GM23338 (cell line): ENCODE measurements around the gene TNFSF13.

Source experiments
- CREB1 ChIP-seq: fragments of 250-450 bp; sonication (Bioruptor Pico); IDR thresholded peaks from 2 replicates; pipeline ENCODE4 v1.5.0; 2020; ENCODE audit warnings: low read depth, mild to moderate bottlenecking, moderate library complexity
- EZH2 ChIP-seq: fragments of 200-600 bp; sonication (generic); IDR thresholded peaks from one replicate; pipeline ENCODE4 v1.8.0; 2017; ENCODE audit warnings: antibody characterized with exemption, mild to moderate bottlenecking, low read depth; ENCODE audit not compliant: unreplicated experiment
- EZH2phosphoT487 ChIP-seq: fragments of 200-600 bp; sonication (generic); IDR thresholded peaks from one replicate; pipeline ENCODE4 v1.8.1; 2018; ENCODE audit warnings: antibody characterized with exemption; ENCODE audit not compliant: unreplicated experiment
- JUNB ChIP-seq: IDR thresholded peaks from one replicate; pipeline ENCODE4 v1.6.1; 2016; ENCODE audit warnings: antibody characterized with exemption; ENCODE audit not compliant: unreplicated experiment
- POLR2AphosphoS5 ChIP-seq: IDR thresholded peaks from 2 replicates; pipeline ENCODE4 v1.6.1; 2016; ENCODE audit warnings: antibody characterized with exemption, low read depth
- STAT1 ChIP-seq: IDR thresholded peaks from one replicate; pipeline ENCODE4 v1.6.1; 2016; ENCODE audit warnings: antibody characterized with exemption; ENCODE audit not compliant: unreplicated experiment
- ZNF114 ChIP-seq: fragments of 250-450 bp; sonication (Bioruptor Pico); IDR thresholded peaks from 2 replicates; pipeline ENCODE4 v1.5.0; 2020; ENCODE audit warnings: mild to moderate bottlenecking, moderate library complexity
- ZNF331 ChIP-seq: fragments of 250-450 bp; sonication (Bioruptor Pico); IDR thresholded peaks from 2 replicates; pipeline ENCODE4 v1.5.0; 2020; ENCODE audit warnings: low read depth, mild to moderate bottlenecking, moderate library complexity
- TF ChIP-seq, protein P1 (sequence below), 2 experiments: fragments of 200-600 bp in 1 of 2; sonication (generic) in 1 of 2; conservative IDR thresholded peaks; 2 replicates each; pipeline versions ENCODE4 v1.5.1 to v1.6.1; 2016 to 2017; ENCODE audit warnings: antibody characterized with exemption in 2 of 2, low read depth in 2 of 2, mild to moderate bottlenecking in 2 of 2, moderate library complexity in 1 of 2
- TF ChIP-seq, protein P2 (sequence below): IDR thresholded peaks from one replicate; pipeline ENCODE4 v1.6.1; 2018; ENCODE audit warnings: antibody characterized with exemption; ENCODE audit not compliant: unreplicated experiment
- TF ChIP-seq, protein P3 (sequence below): fragments of 250-450 bp; sonication (Bioruptor Pico); IDR thresholded peaks from 2 replicates; pipeline ENCODE4 v1.5.0; 2020; ENCODE audit warnings: mild to moderate bottlenecking, moderate library complexity

DNA sequence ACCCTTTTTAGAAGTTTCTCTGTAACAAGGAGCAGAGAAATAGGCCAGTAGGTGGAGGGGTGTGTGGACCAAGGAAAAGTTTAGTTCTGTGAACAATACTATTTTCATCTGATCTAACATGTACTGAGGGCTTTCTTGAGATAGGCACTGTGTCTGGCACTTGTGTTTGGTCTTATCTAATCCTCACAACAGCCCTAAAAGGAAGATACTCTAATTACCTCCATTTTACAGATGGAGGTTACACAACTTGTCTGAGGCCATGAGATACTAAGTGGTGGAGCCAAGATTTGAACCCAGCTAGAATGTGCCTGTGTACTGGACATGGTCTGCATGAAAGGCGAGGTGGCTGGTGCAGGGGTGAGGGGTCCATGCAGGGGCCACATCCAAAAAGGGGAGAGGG, 5.2 kb upstream of the TNFSF13 start:
- TF ChIP-seq, protein P1, sequence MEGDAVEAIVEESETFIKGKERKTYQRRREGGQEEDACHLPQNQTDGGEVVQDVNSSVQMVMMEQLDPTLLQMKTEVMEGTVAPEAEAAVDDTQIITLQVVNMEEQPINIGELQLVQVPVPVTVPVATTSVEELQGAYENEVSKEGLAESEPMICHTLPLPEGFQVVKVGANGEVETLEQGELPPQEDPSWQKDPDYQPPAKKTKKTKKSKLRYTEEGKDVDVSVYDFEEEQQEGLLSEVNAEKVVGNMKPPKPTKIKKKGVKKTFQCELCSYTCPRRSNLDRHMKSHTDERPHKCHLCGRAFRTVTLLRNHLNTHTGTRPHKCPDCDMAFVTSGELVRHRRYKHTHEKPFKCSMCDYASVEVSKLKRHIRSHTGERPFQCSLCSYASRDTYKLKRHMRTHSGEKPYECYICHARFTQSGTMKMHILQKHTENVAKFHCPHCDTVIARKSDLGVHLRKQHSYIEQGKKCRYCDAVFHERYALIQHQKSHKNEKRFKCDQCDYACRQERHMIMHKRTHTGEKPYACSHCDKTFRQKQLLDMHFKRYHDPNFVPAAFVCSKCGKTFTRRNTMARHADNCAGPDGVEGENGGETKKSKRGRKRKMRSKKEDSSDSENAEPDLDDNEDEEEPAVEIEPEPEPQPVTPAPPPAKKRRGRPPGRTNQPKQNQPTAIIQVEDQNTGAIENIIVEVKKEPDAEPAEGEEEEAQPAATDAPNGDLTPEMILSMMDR (conservative IDR thresholded peaks at IDR 0.05; ENCODE audit: low read depth in 2 of 2): no peak
- TF ChIP-seq, protein P2, sequence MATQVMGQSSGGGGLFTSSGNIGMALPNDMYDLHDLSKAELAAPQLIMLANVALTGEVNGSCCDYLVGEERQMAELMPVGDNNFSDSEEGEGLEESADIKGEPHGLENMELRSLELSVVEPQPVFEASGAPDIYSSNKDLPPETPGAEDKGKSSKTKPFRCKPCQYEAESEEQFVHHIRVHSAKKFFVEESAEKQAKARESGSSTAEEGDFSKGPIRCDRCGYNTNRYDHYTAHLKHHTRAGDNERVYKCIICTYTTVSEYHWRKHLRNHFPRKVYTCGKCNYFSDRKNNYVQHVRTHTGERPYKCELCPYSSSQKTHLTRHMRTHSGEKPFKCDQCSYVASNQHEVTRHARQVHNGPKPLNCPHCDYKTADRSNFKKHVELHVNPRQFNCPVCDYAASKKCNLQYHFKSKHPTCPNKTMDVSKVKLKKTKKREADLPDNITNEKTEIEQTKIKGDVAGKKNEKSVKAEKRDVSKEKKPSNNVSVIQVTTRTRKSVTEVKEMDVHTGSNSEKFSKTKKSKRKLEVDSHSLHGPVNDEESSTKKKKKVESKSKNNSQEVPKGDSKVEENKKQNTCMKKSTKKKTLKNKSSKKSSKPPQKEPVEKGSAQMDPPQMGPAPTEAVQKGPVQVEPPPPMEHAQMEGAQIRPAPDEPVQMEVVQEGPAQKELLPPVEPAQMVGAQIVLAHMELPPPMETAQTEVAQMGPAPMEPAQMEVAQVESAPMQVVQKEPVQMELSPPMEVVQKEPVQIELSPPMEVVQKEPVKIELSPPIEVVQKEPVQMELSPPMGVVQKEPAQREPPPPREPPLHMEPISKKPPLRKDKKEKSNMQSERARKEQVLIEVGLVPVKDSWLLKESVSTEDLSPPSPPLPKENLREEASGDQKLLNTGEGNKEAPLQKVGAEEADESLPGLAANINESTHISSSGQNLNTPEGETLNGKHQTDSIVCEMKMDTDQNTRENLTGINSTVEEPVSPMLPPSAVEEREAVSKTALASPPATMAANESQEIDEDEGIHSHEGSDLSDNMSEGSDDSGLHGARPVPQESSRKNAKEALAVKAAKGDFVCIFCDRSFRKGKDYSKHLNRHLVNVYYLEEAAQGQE: no peak
- no peak for TF ChIP-seq EZH2
- no peak for TF ChIP-seq EZH2phosphoT487
- TF ChIP-seq POLR2AphosphoS5: no peak
- no peak for TF ChIP-seq CREB1
- no peak for TF ChIP-seq ZNF114 (CRISPR knock-in tag)
- TF ChIP-seq JUNB: no peak
- TF ChIP-seq, protein P3, sequence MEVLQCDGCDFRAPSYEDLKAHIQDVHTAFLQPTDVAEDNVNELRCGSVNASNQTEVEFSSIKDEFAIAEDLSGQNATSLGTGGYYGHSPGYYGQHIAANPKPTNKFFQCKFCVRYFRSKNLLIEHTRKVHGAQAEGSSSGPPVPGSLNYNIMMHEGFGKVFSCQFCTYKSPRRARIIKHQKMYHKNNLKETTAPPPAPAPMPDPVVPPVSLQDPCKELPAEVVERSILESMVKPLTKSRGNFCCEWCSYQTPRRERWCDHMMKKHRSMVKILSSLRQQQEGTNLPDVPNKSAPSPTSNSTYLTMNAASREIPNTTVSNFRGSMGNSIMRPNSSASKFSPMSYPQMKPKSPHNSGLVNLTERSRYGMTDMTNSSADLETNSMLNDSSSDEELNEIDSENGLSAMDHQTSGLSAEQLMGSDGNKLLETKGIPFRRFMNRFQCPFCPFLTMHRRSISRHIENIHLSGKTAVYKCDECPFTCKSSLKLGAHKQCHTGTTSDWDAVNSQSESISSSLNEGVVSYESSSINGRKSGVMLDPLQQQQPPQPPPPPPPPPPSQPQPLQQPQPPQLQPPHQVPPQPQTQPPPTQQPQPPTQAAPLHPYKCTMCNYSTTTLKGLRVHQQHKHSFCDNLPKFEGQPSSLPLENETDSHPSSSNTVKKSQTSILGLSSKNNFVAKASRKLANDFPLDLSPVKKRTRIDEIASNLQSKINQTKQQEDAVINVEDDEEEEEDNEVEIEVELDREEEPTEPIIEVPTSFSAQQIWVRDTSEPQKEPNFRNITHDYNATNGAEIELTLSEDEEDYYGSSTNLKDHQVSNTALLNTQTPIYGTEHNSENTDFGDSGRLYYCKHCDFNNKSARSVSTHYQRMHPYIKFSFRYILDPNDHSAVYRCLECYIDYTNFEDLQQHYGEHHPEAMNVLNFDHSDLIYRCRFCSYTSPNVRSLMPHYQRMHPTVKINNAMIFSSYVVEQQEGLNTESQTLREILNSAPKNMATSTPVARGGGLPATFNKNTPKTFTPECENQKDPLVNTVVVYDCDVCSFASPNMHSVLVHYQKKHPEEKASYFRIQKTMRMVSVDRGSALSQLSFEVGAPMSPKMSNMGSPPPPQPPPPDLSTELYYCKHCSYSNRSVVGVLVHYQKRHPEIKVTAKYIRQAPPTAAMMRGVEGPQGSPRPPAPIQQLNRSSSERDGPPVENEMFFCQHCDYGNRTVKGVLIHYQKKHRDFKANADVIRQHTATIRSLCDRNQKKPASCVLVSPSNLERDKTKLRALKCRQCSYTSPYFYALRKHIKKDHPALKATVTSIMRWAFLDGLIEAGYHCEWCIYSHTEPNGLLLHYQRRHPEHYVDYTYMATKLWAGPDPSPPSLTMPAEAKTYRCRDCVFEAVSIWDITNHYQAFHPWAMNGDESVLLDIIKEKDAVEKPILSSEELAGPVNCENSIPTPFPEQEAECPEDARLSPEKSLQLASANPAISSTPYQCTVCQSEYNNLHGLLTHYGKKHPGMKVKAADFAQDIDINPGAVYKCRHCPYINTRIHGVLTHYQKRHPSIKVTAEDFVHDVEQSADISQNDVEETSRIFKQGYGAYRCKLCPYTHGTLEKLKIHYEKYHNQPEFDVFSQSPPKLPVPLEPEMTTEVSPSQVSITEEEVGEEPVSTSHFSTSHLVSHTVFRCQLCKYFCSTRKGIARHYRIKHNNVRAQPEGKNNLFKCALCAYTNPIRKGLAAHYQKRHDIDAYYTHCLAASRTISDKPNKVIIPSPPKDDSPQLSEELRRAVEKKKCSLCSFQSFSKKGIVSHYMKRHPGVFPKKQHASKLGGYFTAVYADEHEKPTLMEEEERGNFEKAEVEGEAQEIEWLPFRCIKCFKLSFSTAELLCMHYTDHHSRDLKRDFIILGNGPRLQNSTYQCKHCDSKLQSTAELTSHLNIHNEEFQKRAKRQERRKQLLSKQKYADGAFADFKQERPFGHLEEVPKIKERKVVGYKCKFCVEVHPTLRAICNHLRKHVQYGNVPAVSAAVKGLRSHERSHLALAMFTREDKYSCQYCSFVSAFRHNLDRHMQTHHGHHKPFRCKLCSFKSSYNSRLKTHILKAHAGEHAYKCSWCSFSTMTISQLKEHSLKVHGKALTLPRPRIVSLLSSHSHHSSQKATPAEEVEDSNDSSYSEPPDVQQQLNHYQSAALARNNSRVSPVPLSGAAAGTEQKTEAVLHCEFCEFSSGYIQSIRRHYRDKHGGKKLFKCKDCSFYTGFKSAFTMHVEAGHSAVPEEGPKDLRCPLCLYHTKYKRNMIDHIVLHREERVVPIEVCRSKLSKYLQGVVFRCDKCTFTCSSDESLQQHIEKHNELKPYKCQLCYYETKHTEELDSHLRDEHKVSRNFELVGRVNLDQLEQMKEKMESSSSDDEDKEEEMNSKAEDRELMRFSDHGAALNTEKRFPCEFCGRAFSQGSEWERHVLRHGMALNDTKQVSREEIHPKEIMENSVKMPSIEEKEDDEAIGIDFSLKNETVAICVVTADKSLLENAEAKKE (CRISPR knock-in tag): no peak
- no peak for TF ChIP-seq ZNF331
- TF ChIP-seq STAT1: no peak
